NCI-H748 treated with DMSO at 0.1 percent for 48 hours (cell line): ENCODE data around the gene ITGA1.
"Not testable (repeated sequence)": the region's sequence is repeated elsewhere in the genome, so short reads cannot be mapped to it uniquely, and the experiment has no call there.

Experiments
- DNase-seq: peaks from one replicate; lab custom pipeline; 2025; lab: John Stamatoyannopoulos, UW

The ITGA1 gene

GRCh38 chr5:52802272-52802973 is 14.7 kb downstream of the ITGA1 start:
- DNase-seq = no peak

GRCh38 chr5:52802974-52803336 is 15.2 kb downstream of the ITGA1 start:
- DNase-seq = no peak

- DNase-seq = no peak
Observed at GRCh38 chr5:52804387-52804791, 16.7 kb downstream of the ITGA1 start.

- no peak for DNase-seq
Observed at GRCh38 chr5:52804981-52805380, 17.3 kb downstream of the ITGA1 start.

- no peak for DNase-seq
Observed at GRCh38 chr5:52805615-52806014, 17.9 kb downstream of the ITGA1 start.

GRCh38 chr5:52807037-52807436 is 19.3 kb downstream of the ITGA1 start:
- no peak for DNase-seq

- no peak for DNase-seq
Observed at GRCh38 chr5:52807723-52808122, 20.0 kb downstream of the ITGA1 start.

GRCh38 chr5:52808316-52808901 is 20.7 kb downstream of the ITGA1 start:
- DNase-seq = no peak

GRCh38 chr5:52809884-52810283 is 22.2 kb downstream of the ITGA1 start:
- DNase-seq = no peak

- DNase-seq = no peak
Observed at GRCh38 chr5:52810426-52810825, 22.7 kb downstream of the ITGA1 start.

GRCh38 chr5:52811067-52811749 is 23.5 kb downstream of the ITGA1 start:
- no peak for DNase-seq

GRCh38 chr5:52814352-52815148 is 26.8 kb downstream of the ITGA1 start:
- no peak for DNase-seq

- DNase-seq = no peak
Observed at GRCh38 chr5:52817818-52818217, 30.1 kb downstream of the ITGA1 start.

GRCh38 chr5:52818360-52818759 is 30.6 kb downstream of the ITGA1 start:
- DNase-seq = no peak

- not testable (repeated sequence) for DNase-seq
Observed at GRCh38 chr5:52818807-52819206, 31.1 kb downstream of the ITGA1 start.

GRCh38 chr5:52821901-52822300 is 34.2 kb downstream of the ITGA1 start:
- DNase-seq = no peak

GRCh38 chr5:52822437-52822836 is 34.7 kb downstream of the ITGA1 start:
- DNase-seq = no peak

GRCh38 chr5:52824827-52825226 is 37.1 kb downstream of the ITGA1 start:
- no peak for DNase-seq

- no peak for DNase-seq
Observed at GRCh38 chr5:52825826-52826225, 38.1 kb downstream of the ITGA1 start.

GRCh38 chr5:52827815-52828214 is 40.1 kb downstream of the ITGA1 start:
- DNase-seq = no peak

GRCh38 chr5:52829664-52830063 is 41.9 kb downstream of the ITGA1 start:
- no peak for DNase-seq

- no peak for DNase-seq
Observed at GRCh38 chr5:52830650-52831049, 42.9 kb downstream of the ITGA1 start.
